Peyer's patch (tissue), 4 donors: ENCODE measurements around the gene VAMP4. TPM values are rescaled to one million over a fixed set of nuclear protein-coding genes. Genes with fewer than 3 reads are reported as not detected.

Experiments used
- DNase-seq, 3 donors: peaks; one replicate each; pipeline ENCODE4 v3.0.0-alpha.2; 2017 to 2019
- H3K27ac ChIP-seq, 4 donors: fragments of 200-600 bp; sonication (generic); one replicate each; pipeline ENCODE4 v1.5.1; 2016 to 2019
- H3K27me3 ChIP-seq, 2 donors: fragments of 200-600 bp; sonication (generic); one replicate each; pipeline ENCODE4 v1.5.1; 2019
- H3K36me3 ChIP-seq, 3 donors: fragments of 200-600 bp; sonication (generic); one replicate each; pipeline ENCODE4 v1.5.1; 2016 to 2019
- H3K4me1 ChIP-seq, 4 donors: fragments of 200-600 bp; sonication (generic); one replicate each; pipeline ENCODE4 v1.5.1; 2016 to 2019
- H3K4me3 ChIP-seq, 4 donors: fragments of 200-600 bp; sonication (generic); 1 replicate in 3 of 4; 2 replicates in 1 of 4; pipeline ENCODE4 v1.5.1; 2016 to 2019; ENCODE audit warnings: mild to moderate bottlenecking in 1 of 4
- H3K9me3 ChIP-seq, 4 donors: fragments of 200-600 bp; sonication (generic); one replicate each; pipeline ENCODE4 v1.5.1; 2016 to 2019; ENCODE audit warnings: mild to moderate bottlenecking in 1 of 4
- POLR2A ChIP-seq, 2 donors: fragments of 450-650 bp; IDR thresholded peaks; one replicate each; pipeline ENCODE4 v1.5.1; 2017; ENCODE audit warnings: antibody characterized with exemption in 2 of 2, mild to moderate bottlenecking in 2 of 2, moderate library complexity in 2 of 2
- total RNA-seq, 4 donors: library from RNA; depleted of rRNA; stranded (reverse); fragments of >200 nt; gene quantifications; one replicate each; pipeline ENCODE4 v1.1.0, GENCODE V29; 2016
- TF ChIP-seq, protein P1 (sequence below), 6 experiments: fragments of 450-650 bp in 4 of 6; fragments of 200-600 bp in 2 of 6; sonication (generic) in 1 of 6; IDR thresholded peaks; one replicate each; pipeline ENCODE4 v1.5.1; 2017 to 2019; ENCODE audit warnings: antibody characterized with exemption in 6 of 6, mild to moderate bottlenecking in 3 of 6, moderate library complexity in 1 of 6

Gene VAMP4
- total RNA-seq, 4 donors from 2014 or later: 8.0 to 12.1 (median 10.3) TPM

DNA sequence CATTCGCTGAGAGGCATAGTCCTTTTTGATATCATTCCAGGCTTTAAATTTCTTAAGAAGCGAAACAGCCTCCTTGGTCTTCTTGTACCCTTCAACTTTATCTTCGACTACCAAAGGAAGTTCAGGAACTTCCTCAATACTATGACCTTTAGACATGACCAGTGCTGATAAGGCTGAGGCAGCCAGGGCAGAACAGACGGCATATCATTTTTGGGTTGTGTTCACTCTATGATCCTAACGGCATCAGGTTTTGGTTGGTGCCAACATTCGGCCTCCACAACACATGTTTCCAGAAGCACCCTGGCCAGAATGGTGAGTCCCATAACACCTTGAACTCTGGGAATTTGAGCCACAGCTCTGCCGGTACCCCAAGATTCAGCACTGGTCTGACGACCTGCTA is 58.0 kb downstream of the VAMP4 start:
- TF ChIP-seq, protein P1, sequence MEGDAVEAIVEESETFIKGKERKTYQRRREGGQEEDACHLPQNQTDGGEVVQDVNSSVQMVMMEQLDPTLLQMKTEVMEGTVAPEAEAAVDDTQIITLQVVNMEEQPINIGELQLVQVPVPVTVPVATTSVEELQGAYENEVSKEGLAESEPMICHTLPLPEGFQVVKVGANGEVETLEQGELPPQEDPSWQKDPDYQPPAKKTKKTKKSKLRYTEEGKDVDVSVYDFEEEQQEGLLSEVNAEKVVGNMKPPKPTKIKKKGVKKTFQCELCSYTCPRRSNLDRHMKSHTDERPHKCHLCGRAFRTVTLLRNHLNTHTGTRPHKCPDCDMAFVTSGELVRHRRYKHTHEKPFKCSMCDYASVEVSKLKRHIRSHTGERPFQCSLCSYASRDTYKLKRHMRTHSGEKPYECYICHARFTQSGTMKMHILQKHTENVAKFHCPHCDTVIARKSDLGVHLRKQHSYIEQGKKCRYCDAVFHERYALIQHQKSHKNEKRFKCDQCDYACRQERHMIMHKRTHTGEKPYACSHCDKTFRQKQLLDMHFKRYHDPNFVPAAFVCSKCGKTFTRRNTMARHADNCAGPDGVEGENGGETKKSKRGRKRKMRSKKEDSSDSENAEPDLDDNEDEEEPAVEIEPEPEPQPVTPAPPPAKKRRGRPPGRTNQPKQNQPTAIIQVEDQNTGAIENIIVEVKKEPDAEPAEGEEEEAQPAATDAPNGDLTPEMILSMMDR (IDR thresholded peaks at IDR 0.05): no peak
- TF ChIP-seq POLR2A (IDR thresholded peaks at IDR 0.05): no peak
- Histone ChIP-seq H3K9me3 (no peaks in the 10 kb centered on the region), H3K4me1 (no peaks in the 10 kb centered on the region), H3K27ac (no peak overlapping the region), H3K27me3 (no peaks in the 10 kb centered on the region), H3K4me3 (no peak overlapping the region), H3K36me3 (no peaks in the 10 kb centered on the region)
- DNase-seq: no peak

DNA sequence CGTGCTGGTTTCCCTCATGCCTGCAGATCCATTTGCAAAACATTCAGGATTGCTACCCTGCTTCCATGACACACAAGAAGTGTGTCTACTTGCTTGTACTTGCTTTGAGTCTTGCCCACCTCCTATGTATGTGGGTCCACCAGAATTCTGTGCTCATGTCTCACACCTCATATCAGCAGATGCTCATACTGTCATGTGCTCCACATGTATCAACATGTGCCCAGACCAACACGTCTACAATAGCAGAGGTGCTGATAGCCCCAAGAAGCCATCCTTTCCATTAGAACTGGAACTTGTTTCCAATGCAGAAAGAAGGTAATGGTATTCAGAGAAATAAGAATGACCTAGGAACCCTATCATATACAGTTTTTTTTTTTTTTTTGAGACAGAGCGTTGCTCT is 61.5 kb downstream of the VAMP4 start:
- Histone ChIP-seq H3K36me3 (no peaks in the 10 kb centered on the region), H3K4me3 (no peak overlapping the region), H3K27ac (no peak overlapping the region), H3K4me1 (no peaks in the 10 kb centered on the region), H3K9me3 (no peaks in the 10 kb centered on the region), H3K27me3 (no peaks in the 10 kb centered on the region)
- TF ChIP-seq POLR2A (IDR thresholded peaks at IDR 0.05): no peak
- TF ChIP-seq, protein P1 (IDR thresholded peaks at IDR 0.05): no peak
- DNase-seq: no peak

GRCh38 chr1:171676823-171677222 is 65.0 kb downstream of the VAMP4 start:
- no peak overlapping the region for H3K27ac ChIP-seq
- no peak overlapping the region for H3K4me3 ChIP-seq
- TF ChIP-seq, protein P1 (IDR thresholded peaks at IDR 0.05): no peak
- TF ChIP-seq POLR2A (IDR thresholded peaks at IDR 0.05): no peak

GRCh38 chr1:171674431-171675405 is 67.1 kb downstream of the VAMP4 start:
- no peaks in the 10 kb centered on the region for H3K27me3 ChIP-seq
- H3K27ac ChIP-seq: peak overlapping the region in 1 of 4 donors; percentile 29
- DNase-seq: no peak
- H3K4me1 ChIP-seq: no peaks in the 10 kb centered on the region
- H3K9me3 ChIP-seq: no peaks in the 10 kb centered on the region
- no peak overlapping the region for H3K4me3 ChIP-seq
- H3K36me3 ChIP-seq: no peaks in the 10 kb centered on the region
- TF ChIP-seq, protein P1 (IDR thresholded peaks at IDR 0.05): no peak
- TF ChIP-seq POLR2A (IDR thresholded peaks at IDR 0.05): no peak

More at GRCh38 chr1:171676823-171677222, 65.0 kb downstream of the VAMP4 start:
- Histone ChIP-seq H3K27me3 (no peaks in the 10 kb centered on the region), H3K4me1 (no peaks in the 10 kb centered on the region), H3K9me3 (no peaks in the 10 kb centered on the region), H3K36me3 (no peaks in the 10 kb centered on the region)
- no peak for DNase-seq

- TF ChIP-seq POLR2A (IDR thresholded peaks at IDR 0.05): no peak
- TF ChIP-seq, protein P1 (IDR thresholded peaks at IDR 0.05): no peak
- no peaks in the 10 kb centered on the region for H3K4me1 ChIP-seq
Measured at GRCh38 chr1:171670739-171671138, 71.1 kb downstream of the VAMP4 start.

More at GRCh38 chr1:171670739-171671138, 71.1 kb downstream of the VAMP4 start:
- H3K27me3 ChIP-seq: no peaks in the 10 kb centered on the region
- DNase-seq: no peak
- no peak overlapping the region for H3K27ac ChIP-seq
- no peaks in the 10 kb centered on the region for H3K36me3 ChIP-seq
- no peak overlapping the region for H3K4me3 ChIP-seq
- no peaks in the 10 kb centered on the region for H3K9me3 ChIP-seq
